ENCODE results near the gene FKBP1A. TPM values are rescaled to one million over a fixed set of nuclear protein-coding genes. Genes with fewer than 3 reads are reported as not detected.

Gene FKBP1A
- total and polyA plus RNA-seq, 10 of the 15 experiments (the other 5 are each of a cell fraction or from before 2014, with no cell fraction given): 103 to 687 (median 254) TPM

DNA sequence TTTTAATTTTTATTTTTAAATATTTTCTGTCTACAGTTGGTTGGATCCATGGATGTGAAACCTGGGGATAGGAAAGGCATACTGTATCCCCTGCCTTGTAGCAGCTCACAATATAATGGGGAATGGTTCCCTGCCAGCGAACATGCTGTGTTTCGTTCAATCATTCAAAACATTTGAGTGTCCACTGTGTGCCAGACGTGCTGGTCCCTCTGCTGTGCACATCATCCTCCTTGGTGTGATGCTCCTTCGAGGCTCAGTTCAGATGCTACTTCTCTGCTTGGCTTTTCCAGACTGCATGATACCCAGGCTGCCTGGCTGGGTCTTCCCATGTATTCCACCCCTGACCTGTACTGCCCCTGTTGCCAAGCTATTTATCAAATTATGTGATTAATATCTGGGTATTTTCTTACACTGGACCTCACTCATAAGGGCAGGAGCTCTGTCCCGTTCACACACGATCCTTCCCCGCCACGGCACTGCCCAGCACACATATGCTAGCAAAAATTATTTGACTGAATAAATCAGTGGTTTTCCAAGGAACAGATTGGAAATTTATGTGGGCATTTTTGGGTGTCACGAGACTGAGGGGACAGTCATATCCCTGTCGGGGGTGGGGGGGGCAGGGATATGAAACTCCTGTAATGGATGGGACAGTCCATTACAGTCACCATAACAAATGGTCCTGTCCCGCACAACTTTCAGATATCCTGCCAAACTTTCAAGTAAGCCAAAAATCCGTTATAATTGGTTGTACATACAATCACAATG is 68.8 kb downstream of the FKBP1A start:
- no peak overlapping the region for H3K27ac ChIP-seq (ENCODE audit: control insufficient read depth, insufficient read depth)
- WGBS (ENCODE audit: insufficient coverage, insufficient replicate concordance, low lambda C conversion rate, missing lambda C conversion rate): 61% methylated on average over 12 of the region's 12 CpGs
- H4K20me1 ChIP-seq (ENCODE audit: control insufficient read depth, insufficient read depth): no peaks in the 10 kb centered on the region
- peaks cover 27% of the 10 kb centered on the region for H3K4me1 ChIP-seq (ENCODE audit: control insufficient read depth, insufficient read depth, low read length)
- no peak overlapping the region; the same call in 1 of the 2 replicates for H3K4me2 ChIP-seq (ENCODE audit: control insufficient read depth, insufficient read depth)
- intact Hi-C loops (cut with micrococcal nuclease; ENCODE audit: unreplicated experiment): loop anchor here (2.0 kb wide), 2 partner anchors 53 to 65 kb away; no protein-coding TSS in a partner anchor
- peaks cover 37% of the 10 kb centered on the region for H3K79me2 ChIP-seq (ENCODE audit: control insufficient read depth, insufficient read depth, low read length)
- H3K9ac ChIP-seq (ENCODE audit: control insufficient read depth, insufficient read depth, low read length): no peak overlapping the region
- ChIA-PET RAD21 (ENCODE audit: unreplicated experiment) (interaction anchor here (1.6 kb wide), 1 partner anchor 111 kb away, joined by 4 read pairs; no protein-coding TSS in a partner anchor), CTCF (interaction anchor here (1.0 to 7.6 kb wide), 6 partner anchors 9 to 113 kb away, joined by 3 to 55 read pairs (median 6); partner anchors contain the start of gene FKBP1A), POLR2A (interaction anchor here (1.1 to 7.0 kb wide), 2 partner anchors 21 to 67 kb away, joined by 3 to 76 read pairs; partner anchors contain the start of gene FKBP1A), SMC1A (ENCODE audit: uncharacterized antibody, unreplicated experiment) (interaction anchor here (0.7 to 2.9 kb wide), 7 partner anchors 9 to 143 kb away, joined by 3 to 11 read pairs (median 4); partner anchors contain the start of gene FKBP1A)
- H3K36me3 ChIP-seq (ENCODE audit: control insufficient read depth in 2 of 2, insufficient read depth in 2 of 2, low read length in 1 of 2): no peaks in the 10 kb centered on the region
- BruUV-seq (replicated peaks): no TSS peak
- no peaks in the 10 kb centered on the region for H3K27me3 ChIP-seq (replicated peaks in 1 of 2; ENCODE audit: control insufficient read depth in 2 of 2, insufficient read depth in 2 of 2, low read length in 1 of 2)
- in situ Hi-C loops (cut with MboI): no loop called here
- TF ChIP-seq NFYA (IDR thresholded peaks at IDR 0.05; ENCODE audit: borderline replicate concordance, low read depth, low read length) (no peak), TCF3 (IDR thresholded peaks at IDR 0.05; ENCODE audit: borderline replicate concordance, insufficient read depth, low read depth, low read length) (no peak), ETV6 (conservative IDR thresholded peaks at IDR 0.05 in 1 of 2, IDR thresholded peaks at IDR 0.05 in 1 of 2; ENCODE audit: borderline replicate concordance in 1 of 2, low read depth in 1 of 2) (no peak), EGR1 (IDR thresholded peaks at IDR 0.05; ENCODE audit: borderline replicate concordance in 1 of 2, low read depth in 2 of 2, low read length in 2 of 2) (no peak), CBX3 (IDR thresholded peaks at IDR 0.05; ENCODE audit: borderline replicate concordance, low read depth) (no peak), IKZF2 (IDR thresholded peaks at IDR 0.05) (no peak), SIN3A (IDR thresholded peaks at IDR 0.05; ENCODE audit: low read depth, low read length) (no peak), ZNF274 (IDR thresholded peaks at IDR 0.05; ENCODE audit: insufficient read depth, insufficient read length) (no peak)
- TF ChIP-seq, protein P1, sequence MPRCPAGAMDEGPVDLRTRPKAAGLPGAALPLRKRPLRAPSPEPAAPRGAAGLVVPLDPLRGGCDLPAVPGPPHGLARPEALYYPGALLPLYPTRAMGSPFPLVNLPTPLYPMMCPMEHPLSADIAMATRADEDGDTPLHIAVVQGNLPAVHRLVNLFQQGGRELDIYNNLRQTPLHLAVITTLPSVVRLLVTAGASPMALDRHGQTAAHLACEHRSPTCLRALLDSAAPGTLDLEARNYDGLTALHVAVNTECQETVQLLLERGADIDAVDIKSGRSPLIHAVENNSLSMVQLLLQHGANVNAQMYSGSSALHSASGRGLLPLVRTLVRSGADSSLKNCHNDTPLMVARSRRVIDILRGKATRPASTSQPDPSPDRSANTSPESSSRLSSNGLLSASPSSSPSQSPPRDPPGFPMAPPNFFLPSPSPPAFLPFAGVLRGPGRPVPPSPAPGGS (IDR thresholded peaks at IDR 0.05; ENCODE audit: borderline replicate concordance, insufficient read depth, low read depth, low read length, poor library complexity, severe bottlenecking): no peak
- H3K4me3 ChIP-seq: no peak overlapping the region
- DNase-seq (ENCODE audit: low read depth, low spot score) (no peak), ATAC-seq (no peak), FAIRE-seq (no peak)
- no peaks in the 10 kb centered on the region; the same call in 2 of the 3 replicates for H3K9me3 ChIP-seq (replicated peaks; ENCODE audit: control insufficient read depth, insufficient read depth, low read length)
- no peak overlapping the region for H2AFZ ChIP-seq (ENCODE audit: control insufficient read depth, low read depth, low read length)

All from GM12878 (cell line).